Activated naive CD4-positive, alpha-beta T cell treated with anti-CD3 and anti-CD28 coated beads for 36 hours (primary cell): ENCODE measurements around the gene SSC5D. TPM values are rescaled to one million over a fixed set of nuclear protein-coding genes. Genes with fewer than 3 reads are reported as not detected.

Experiments
- CTCF ChIA-PET: fragments of 350-600 bp; sonication (Branson Sonifier 250); formaldehyde crosslinking; loops from one replicate; lab custom pipeline; 2021; ENCODE audit warnings: antibody characterized with exemption; lab: Charles Lee
- DNase-seq: peaks from one replicate; pipeline ENCODE4 v3.0.0-alpha.2; 2020
- H3K27ac Mint-ChIP-seq: one replicate; pipeline ENCODE4 v1.8.0; 2021; ENCODE audit warnings: mild to moderate bottlenecking, mixed read lengths
- H3K27me3 Mint-ChIP-seq: one replicate; pipeline ENCODE4 v1.8.0; 2021; ENCODE audit warnings: low read depth, mixed read lengths
- H3K36me3 Mint-ChIP-seq: one replicate; pipeline ENCODE4 v1.8.0; 2021; ENCODE audit warnings: low read depth, mixed read lengths
- H3K4me1 Mint-ChIP-seq: one replicate; pipeline ENCODE4 v1.8.0; 2021; ENCODE audit warnings: low read depth, mixed read lengths
- H3K4me3 Mint-ChIP-seq: one replicate; pipeline ENCODE4 v1.8.0; 2021; ENCODE audit warnings: mild to moderate bottlenecking, moderate library complexity, mixed read lengths
- H3K9me3 Mint-ChIP-seq: one replicate; pipeline ENCODE4 v1.8.0; 2021; ENCODE audit warnings: mixed read lengths
- intact Hi-C: fragments of 100-400 bp; cut with micrococcal nuclease; formaldehyde crosslinking; loops from one replicate; pipeline ENCODE4 v1.15.1; 2023
- total RNA-seq, 2 experiments: library from RNA; stranded (reverse); gene quantifications; one replicate each; pipeline ENCODE4 v1.2.3, GENCODE V29; 2021

The SSC5D gene
- total RNA-seq, 2 experiments from 2014 or later: 0.25 to 0.48 TPM

DNA sequence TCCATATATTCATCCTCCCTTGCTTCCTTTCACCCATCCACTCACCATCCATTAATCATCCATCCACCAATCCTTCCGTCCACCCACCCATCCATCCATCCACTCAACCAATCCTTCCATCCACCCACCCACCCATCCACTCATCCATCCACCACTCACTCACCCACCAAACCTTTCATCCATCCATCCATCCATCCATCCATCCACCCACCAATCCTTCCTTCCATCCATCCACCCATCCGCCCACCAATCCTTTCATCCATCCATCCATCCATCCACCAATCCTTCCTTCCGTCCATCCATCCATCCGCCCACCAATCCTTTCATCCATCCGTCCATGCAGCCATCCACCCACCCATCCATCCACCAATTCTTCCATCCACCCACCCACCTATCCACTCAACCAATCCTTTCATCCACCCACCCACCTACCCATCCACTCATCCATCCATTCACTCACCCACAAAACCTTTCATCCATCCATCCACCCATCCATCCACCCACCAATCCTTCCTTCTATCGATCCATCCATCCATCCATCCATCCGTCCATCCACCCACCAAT lies 54.1 kb downstream of the SSC5D start:
- Mint-ChIP-seq H3K27me3 (peaks cover 6% of the 10 kb centered on the region), H3K4me1 (no peaks in the 10 kb centered on the region), H3K9me3 (no peaks in the 10 kb centered on the region), H3K36me3 (no peaks in the 10 kb centered on the region), H3K4me3 (no peak overlapping the region), H3K27ac (no peak overlapping the region)
- intact Hi-C loops: no loop called here
- CTCF ChIA-PET: no interaction called here
- DNase-seq: no peak

DNA sequence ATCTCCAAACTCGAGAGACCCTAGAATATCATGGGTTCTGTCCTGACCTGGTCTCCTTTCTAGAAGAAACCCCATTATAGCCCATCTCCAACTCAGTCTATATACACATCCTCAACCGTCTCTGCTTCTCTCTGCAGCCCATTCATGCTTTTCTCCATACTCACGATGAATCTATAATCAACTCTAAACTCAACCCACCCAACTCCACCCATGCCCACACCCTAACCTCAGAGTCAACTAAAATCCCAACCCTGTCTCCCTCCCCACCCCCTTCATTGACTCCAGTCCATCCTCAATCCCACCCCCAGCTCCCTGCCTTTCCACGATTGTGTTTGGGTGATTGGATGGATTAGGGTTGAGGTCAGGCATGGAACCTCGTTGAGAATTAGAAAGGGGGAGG lies 55.3 kb downstream of the SSC5D start:
- Mint-ChIP-seq H3K36me3 (no peaks in the 10 kb centered on the region), H3K27me3 (peaks cover 9% of the 10 kb centered on the region), H3K27ac (no peak overlapping the region), H3K9me3 (no peaks in the 10 kb centered on the region), H3K4me1 (no peaks in the 10 kb centered on the region), H3K4me3 (no peak overlapping the region)
- CTCF ChIA-PET: interaction anchor here (0.5 kb wide), 1 partner anchor 390 kb away, joined by 4 read pairs; no protein-coding TSS in a partner anchor
- DNase-seq: no peak
- intact Hi-C loops: no loop called here

DNA sequence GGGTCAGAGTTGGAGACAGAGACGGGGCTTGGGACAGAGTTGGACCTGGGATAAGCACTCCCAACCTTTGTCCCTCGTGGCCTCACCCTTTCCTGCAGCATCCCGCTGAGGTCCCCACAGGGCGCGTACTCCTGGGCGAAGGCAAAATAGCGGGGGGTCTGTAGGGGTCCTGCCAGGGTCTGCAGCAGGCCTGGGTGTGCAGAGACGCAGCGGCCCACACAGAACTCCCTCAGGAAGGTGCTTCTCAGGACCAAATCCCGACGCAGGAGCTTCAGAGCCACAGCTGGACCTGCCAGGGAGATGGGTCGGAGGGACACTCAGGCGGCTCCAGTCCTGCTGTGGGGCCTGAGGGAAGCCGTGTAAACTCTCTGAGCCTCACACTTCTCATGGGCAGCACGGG lies 55.8 kb downstream of the SSC5D start:
- CTCF ChIA-PET: interaction anchor here (0.5 kb wide), 1 partner anchor 390 kb away, joined by 4 read pairs; no protein-coding TSS in a partner anchor
- H3K36me3 Mint-ChIP-seq: no peaks in the 10 kb centered on the region

DNA sequence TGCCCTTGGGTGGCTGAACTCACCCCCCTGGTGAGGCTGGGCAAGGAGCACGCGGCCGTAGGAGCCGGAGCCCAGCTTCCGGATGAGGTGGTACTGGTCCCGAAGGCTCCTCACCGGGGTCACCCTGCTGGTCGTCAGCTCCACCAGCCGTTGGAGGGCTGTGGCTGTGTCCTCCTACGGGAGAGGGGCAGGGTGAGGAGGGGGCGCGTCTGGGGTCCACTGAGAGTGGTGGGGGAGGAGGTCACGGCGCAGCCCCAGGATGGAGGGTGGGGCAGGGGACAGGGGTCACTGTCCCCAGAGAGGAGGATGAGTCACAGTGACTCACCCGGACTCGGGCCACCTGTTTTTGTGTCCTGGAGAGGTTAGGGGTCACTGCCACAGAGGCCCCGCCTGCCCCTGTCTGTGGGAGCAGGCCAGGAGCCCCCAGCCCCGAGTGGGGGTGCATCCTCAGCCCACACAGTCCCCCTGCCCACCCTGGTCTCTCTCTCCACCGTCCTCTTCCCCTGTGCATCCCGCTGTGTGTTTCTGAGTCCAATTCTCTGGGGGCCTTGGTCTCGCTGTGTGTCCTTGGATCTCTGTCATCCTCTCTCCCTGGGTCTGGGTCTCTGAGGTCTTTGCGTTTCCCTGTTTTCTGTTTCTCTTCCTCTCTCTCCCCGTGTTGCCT lies 56.7 kb downstream of the SSC5D start:
- Mint-ChIP-seq H3K4me1 (no peaks in the 10 kb centered on the region), H3K9me3 (no peaks in the 10 kb centered on the region), H3K4me3 (no peak overlapping the region), H3K27me3 (peaks cover 9% of the 10 kb centered on the region), H3K36me3 (no peaks in the 10 kb centered on the region), H3K27ac (no peak overlapping the region)
- CTCF ChIA-PET: no interaction called here
- no peak for DNase-seq
- intact Hi-C loops: no loop called here

More for the DNA sequence above, 55.8 kb downstream of the SSC5D start:
- H3K27ac Mint-ChIP-seq: no peak overlapping the region
- no peaks in the 10 kb centered on the region for H3K9me3 Mint-ChIP-seq
- H3K4me1 Mint-ChIP-seq: no peaks in the 10 kb centered on the region
- no peak for DNase-seq
- intact Hi-C loops: no loop called here
- peaks cover 9% of the 10 kb centered on the region for H3K27me3 Mint-ChIP-seq
- H3K4me3 Mint-ChIP-seq: no peak overlapping the region

DNA sequence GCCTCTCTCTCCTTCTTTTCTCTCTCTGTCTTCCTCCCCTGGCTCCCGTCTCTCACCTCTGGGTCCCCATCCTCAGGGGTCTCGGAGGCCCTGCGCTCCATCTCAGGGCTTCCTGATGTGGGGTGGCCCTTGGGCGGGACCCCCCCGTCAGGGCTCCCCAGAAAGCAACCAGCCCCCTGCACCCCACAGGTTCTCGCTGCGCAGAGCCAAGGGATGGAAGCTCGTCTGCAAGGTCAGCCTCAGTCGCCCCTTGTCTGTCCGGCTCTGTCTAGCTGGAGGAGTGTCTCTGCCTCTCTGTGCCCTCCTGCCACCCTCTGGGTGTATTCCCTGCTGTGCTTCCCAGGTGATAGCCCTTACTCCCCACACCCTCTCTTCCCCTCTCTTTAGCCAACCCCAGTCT lies 57.2 kb downstream of the SSC5D start, which contains the start of gene SBK3:
Gene SBK3, minus strand, starts transcription at position 101 of the 400 bp plus-strand sequence. Its CDS starts 0 bp downstream, at position 101.
- Mint-ChIP-seq H3K36me3 (no peaks in the 10 kb centered on the region), H3K4me1 (no peaks in the 10 kb centered on the region), H3K27ac (no peak within 1 kb of the TSS), H3K9me3 (no peaks in the 10 kb centered on the region), H3K27me3 (peaks cover 12% of the 10 kb centered on the region), H3K4me3 (no peak within 1 kb of the TSS)
- CTCF ChIA-PET: no interaction called here
- DNase-seq: no peak
- intact Hi-C loops: no loop called here

DNA sequence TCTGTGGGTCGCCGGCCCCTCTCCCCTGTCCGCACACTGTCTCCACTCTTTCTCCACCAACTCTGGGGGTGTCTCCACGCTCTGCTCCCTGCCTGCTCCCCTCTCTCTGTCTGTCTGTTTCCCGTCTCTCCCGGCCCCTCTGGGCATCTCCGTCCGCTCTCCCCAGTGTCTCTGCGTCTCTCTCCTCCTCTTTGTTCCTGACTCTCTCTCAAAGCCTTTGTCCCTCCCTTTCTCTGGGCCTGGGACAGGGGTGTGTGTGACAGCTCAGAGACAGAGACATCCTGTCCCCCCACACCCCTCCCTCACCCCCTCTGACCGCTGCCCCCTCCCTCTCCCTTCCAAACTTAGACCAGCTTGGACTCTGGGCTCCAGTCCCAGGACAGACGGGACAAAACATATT lies 57.8 kb downstream of the SSC5D start:
- H3K27me3 Mint-ChIP-seq: peaks cover 12% of the 10 kb centered on the region
- H3K4me1 Mint-ChIP-seq: no peaks in the 10 kb centered on the region
- intact Hi-C loops: no loop called here
- DNase-seq: no peak
- H3K4me3 Mint-ChIP-seq: no peak overlapping the region
- no peak overlapping the region for H3K27ac Mint-ChIP-seq
- H3K9me3 Mint-ChIP-seq: no peaks in the 10 kb centered on the region
- H3K36me3 Mint-ChIP-seq: no peaks in the 10 kb centered on the region
- CTCF ChIA-PET: no interaction called here

DNA sequence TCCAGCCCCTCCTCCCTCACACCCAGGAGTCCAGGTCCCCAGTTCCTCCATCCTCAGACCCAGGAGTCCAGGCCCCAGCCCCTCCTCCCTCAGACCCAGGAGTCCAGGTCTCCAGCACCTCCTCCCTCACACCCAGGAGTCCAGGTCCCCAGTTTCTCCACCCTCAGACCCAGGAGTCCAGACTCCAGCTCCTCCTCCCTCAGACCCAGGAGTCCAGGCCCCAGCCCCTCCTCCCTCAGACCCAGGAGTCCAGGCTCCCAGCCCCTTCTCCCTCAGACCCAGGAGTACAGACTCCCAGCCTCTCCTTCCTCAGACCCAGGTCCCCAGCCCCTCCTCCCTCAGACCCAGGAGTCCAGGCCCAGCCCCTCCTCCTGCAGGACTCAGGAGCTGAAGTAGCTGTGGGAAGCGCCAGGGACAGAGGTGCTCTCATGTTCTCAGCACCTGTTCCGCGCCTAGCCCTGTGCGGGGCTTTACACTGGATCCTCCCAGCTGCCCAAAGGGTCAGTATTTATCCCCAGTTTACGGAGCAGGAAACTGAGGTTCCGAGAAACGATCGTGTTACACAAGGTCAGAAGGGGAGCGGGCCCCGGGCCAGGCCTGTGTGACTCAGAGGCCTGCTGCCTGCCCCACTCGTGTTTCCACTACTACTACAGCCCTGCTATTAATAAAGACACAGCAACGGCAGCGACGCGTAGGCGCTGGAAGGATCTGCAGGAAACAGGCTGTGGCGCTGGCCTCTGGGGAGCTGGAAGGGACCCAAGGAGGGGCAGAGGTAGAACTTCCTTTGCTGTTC lies 58.8 kb downstream of the SSC5D start:
- intact Hi-C loops: no loop called here
- no peaks in the 10 kb centered on the region for H3K4me1 Mint-ChIP-seq
- no peak for DNase-seq
- H3K27ac Mint-ChIP-seq: no peak overlapping the region
- no peaks in the 10 kb centered on the region for H3K9me3 Mint-ChIP-seq
- H3K4me3 Mint-ChIP-seq: no peak overlapping the region
- H3K27me3 Mint-ChIP-seq: peaks cover 12% of the 10 kb centered on the region
- H3K36me3 Mint-ChIP-seq: no peaks in the 10 kb centered on the region
- CTCF ChIA-PET: no interaction called here

DNA sequence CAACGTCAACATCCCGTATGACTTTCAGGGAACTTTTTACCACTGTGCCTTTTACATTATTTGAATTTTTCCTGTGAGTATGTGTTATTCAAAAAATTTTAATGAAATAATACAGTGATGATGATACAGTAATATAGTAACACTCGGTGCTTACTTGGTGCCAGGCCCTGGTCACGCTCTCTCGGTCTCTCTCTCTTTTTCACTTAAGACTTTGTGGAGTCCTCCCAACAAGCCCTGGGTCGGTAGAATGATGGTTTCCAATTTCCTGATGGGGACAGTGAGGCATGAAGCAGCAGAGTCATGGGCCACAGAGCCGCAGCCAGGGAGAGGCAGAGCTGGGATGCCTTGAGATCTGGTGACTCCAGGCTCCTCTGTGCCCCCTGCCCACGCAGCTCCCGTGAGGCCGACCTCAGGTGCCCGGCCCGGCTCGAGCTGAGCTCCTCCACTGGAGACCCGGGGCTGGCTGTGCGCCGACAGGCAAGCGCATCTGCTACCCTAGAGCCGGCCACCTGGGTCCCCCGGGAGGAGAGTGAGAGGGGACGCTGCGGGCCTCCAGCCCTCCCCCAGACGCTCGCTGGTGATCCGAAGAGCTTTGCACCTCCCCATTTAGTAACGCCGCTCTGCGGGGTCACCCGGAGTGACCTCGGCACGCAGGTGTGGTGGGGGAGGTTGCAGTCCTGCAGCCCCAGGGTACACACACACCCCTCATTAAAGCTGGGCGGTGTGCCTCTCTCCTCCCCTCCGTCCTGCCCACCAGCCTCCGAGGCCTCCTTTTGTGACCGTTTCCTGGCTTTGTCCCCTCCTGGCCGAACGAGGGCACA lies 61.5 kb downstream of the SSC5D start:
- CTCF ChIA-PET: no interaction called here
- intact Hi-C loops: no loop called here
- Mint-ChIP-seq H3K4me1 (no peaks in the 10 kb centered on the region), H3K4me3 (no peak overlapping the region), H3K36me3 (no peaks in the 10 kb centered on the region), H3K27ac (no peak overlapping the region), H3K9me3 (no peaks in the 10 kb centered on the region), H3K27me3 (peaks cover 12% of the 10 kb centered on the region)
- no peak for DNase-seq

DNA sequence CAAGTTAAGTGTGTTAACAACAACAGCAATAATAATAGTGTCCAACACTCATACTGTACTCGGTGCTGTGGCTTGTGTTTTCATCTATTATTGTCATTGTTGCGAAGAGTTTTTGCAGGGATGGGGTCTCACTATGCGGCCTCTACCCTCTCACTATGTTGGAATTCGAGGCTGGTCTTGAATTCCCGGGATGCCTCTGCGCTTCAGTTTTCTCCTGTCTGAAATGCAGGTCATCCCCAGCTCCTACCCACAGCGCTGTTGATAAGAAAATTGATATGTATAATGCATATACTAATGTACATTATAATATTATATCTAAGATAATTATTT lies 62.0 kb downstream of the SSC5D start:
- no peaks in the 10 kb centered on the region for H3K9me3 Mint-ChIP-seq
- H3K4me3 Mint-ChIP-seq: no peak overlapping the region
- H3K36me3 Mint-ChIP-seq: no peaks in the 10 kb centered on the region
- H3K27ac Mint-ChIP-seq: no peak overlapping the region
- no peak for DNase-seq
- intact Hi-C loops: no loop called here
- CTCF ChIA-PET: no interaction called here
- H3K27me3 Mint-ChIP-seq: peaks cover 12% of the 10 kb centered on the region
- no peaks in the 10 kb centered on the region for H3K4me1 Mint-ChIP-seq

DNA sequence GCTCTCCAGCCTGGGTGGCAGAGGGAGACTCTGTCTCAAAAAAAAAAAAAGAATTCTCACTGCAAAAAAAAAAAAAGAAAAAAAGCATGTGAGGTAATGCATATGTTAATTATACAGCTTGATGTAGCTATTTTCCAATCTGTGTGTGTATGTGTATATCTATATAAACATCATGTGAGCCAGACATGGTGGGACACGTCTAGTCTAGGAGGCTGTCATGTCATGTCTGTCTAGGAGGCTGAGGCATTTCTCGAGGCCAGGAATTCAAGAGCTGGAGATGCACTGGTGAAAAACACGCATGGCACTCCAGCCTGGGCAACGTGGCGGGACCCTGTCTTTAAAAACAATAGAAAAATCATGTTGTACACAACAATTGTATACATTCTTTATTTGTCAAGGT lies 64.0 kb downstream of the SSC5D start:
- Mint-ChIP-seq H3K4me3 (no peak overlapping the region), H3K27me3 (peaks cover 6% of the 10 kb centered on the region), H3K27ac (no peak overlapping the region), H3K4me1 (no peaks in the 10 kb centered on the region), H3K36me3 (no peaks in the 10 kb centered on the region), H3K9me3 (no peaks in the 10 kb centered on the region)
- intact Hi-C loops: no loop called here
- CTCF ChIA-PET: no interaction called here
- no peak for DNase-seq

DNA sequence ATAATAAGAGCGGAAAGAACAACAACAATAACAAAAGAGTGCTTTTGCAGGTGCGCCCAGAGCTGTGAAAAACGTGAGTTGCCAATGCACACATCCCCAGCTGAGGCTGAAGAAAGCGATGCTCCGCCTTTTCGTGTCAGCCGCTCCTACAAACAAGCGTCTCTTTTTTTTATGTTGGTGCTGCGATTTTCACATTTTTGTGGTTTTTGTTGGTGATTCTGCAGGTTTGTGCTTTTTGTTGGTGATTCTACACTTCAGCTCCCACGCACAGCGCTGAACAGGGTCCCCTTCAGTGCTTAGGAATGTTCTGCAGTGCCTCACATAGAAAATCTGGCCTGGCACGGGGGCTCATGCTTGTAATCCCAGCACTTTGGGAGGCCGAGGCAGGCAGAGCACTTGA lies 64.4 kb downstream of the SSC5D start:
- DNase-seq: no peak
- intact Hi-C loops: no loop called here
- H3K27me3 Mint-ChIP-seq: peaks cover 6% of the 10 kb centered on the region
- no peaks in the 10 kb centered on the region for H3K36me3 Mint-ChIP-seq
- H3K4me3 Mint-ChIP-seq: no peak overlapping the region
- H3K27ac Mint-ChIP-seq: no peak overlapping the region
- CTCF ChIA-PET: interaction anchor here (0.5 kb wide), 1 partner anchor 634 kb away, joined by 3 read pairs; no protein-coding TSS in a partner anchor
- H3K4me1 Mint-ChIP-seq: no peaks in the 10 kb centered on the region
- H3K9me3 Mint-ChIP-seq: no peaks in the 10 kb centered on the region
